Neural crest cell (in vitro differentiated cells): ENCODE measurements around the gene EWSR1. TPM values are rescaled to one million over a fixed set of nuclear protein-coding genes. Genes with fewer than 3 reads are reported as not detected.
A peak's percentile ranks its signal among the peaks of the same experiment; 100 is the strongest.

Experiments used
- DNase-seq: peaks from one replicate; pipeline ENCODE4 v3.0.0; 2021; ENCODE audit warnings: low read depth, mixed read lengths, low spot score
- H3K27ac Mint-ChIP-seq: one replicate; pipeline ENCODE4 v1.8.0; 2021; ENCODE audit warnings: mild to moderate bottlenecking, mixed read lengths; ENCODE audit not compliant: unreplicated experiment
- H3K27me3 Mint-ChIP-seq: 2 replicates; pipeline ENCODE4 v1.8.0; 2021; ENCODE audit warnings: low read depth, mild to moderate bottlenecking, mixed read lengths
- H3K36me3 Mint-ChIP-seq: 2 replicates; pipeline ENCODE4 v1.8.0; 2021; ENCODE audit warnings: low read depth, mild to moderate bottlenecking, mixed read lengths
- H3K4me1 Mint-ChIP-seq: 2 replicates; pipeline ENCODE4 v1.8.0; 2021; ENCODE audit warnings: mixed read lengths
- H3K4me3 Mint-ChIP-seq: one replicate; pipeline ENCODE4 v1.8.0; 2021; ENCODE audit warnings: mild to moderate bottlenecking, mixed read lengths
- H3K9me3 Mint-ChIP-seq: 2 replicates; pipeline ENCODE4 v1.8.0; 2021; ENCODE audit warnings: mixed read lengths
- total RNA-seq: library from RNA; stranded (reverse); gene quantifications from 2 replicates; pipeline ENCODE4 v1.2.1, GENCODE V29; 2021
- TF ChIP-seq, protein P1 (sequence below): fragments of 200-600 bp; sonication (generic); conservative IDR thresholded peaks from 2 replicates; pipeline ENCODE4 v1.5.0; 2021; ENCODE audit warnings: antibody characterized with exemption, mild to moderate bottlenecking

EWSR1 gene
- total RNA-seq, 1 donor from 2014 or later: 483 TPM

DNA sequence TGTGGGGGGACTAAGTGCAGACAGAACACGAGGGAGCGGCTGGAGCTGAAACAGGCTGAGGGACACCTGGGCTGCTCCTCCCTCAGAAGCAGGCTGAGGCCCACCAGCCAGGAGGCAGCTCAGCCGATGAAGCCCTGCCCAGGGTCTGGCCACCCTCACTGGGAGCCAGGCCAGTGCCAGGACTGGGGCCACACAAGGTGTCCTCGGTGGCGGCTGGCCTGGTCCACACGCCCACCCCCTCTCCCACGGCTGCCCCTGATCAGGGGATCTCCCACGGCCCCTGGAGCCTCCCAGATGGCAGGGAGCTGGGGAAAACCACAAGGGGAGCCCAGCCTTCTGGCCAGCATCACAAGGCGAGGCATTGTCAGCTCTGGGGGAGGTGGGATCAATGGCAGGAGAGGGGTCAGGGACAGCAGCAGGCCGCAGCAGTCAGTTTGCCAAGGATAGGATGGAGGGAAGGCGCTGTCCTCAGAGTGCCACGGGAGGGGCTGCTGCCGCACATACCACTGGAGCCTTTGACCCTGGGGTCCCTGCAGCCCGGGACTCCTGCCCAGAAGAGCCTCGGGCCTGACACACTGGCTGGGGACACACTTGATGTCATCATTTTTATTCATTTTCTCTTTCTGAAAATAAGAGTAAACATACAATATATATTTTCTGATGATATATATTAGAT, 59.2 kb downstream of the EWSR1 start:
- Mint-ChIP-seq H3K36me3 (no peaks in the 10 kb centered on the region), H3K27ac (peak overlapping the region; percentile 19)
- DNase-seq: no peak

DNA sequence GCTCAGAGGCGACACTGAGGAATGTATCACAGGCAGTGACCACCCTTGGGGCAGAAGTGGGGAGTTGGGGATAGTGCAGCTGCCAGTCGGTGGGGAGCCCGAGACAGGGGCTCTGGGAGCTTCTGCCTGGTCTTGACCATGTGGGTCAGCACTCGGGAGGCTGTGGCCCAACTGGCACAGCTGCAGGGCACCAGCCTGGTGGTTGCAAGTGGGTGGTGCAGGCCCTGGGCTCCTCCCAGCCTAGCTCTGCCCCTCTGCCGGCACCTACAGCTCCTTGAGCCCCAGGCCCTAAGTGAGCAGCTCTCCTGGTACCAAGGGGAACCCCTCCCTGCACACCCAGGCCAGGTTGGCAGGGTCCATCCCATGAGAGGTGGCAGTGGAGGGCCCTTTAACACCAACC, 60.0 kb downstream of the EWSR1 start:
- Mint-ChIP-seq H3K27me3 (no peaks in the 10 kb centered on the region), H3K4me3 (peak overlapping the region; percentile 34), H3K27ac (no peak overlapping the region), H3K36me3 (no peaks in the 10 kb centered on the region), H3K4me1 (peaks cover 28% of the 10 kb centered on the region), H3K9me3 (no peaks in the 10 kb centered on the region)
- TF ChIP-seq, protein P1, sequence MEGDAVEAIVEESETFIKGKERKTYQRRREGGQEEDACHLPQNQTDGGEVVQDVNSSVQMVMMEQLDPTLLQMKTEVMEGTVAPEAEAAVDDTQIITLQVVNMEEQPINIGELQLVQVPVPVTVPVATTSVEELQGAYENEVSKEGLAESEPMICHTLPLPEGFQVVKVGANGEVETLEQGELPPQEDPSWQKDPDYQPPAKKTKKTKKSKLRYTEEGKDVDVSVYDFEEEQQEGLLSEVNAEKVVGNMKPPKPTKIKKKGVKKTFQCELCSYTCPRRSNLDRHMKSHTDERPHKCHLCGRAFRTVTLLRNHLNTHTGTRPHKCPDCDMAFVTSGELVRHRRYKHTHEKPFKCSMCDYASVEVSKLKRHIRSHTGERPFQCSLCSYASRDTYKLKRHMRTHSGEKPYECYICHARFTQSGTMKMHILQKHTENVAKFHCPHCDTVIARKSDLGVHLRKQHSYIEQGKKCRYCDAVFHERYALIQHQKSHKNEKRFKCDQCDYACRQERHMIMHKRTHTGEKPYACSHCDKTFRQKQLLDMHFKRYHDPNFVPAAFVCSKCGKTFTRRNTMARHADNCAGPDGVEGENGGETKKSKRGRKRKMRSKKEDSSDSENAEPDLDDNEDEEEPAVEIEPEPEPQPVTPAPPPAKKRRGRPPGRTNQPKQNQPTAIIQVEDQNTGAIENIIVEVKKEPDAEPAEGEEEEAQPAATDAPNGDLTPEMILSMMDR: no peak
- DNase-seq: no peak

More for the DNA sequence above, 59.2 kb downstream of the EWSR1 start:
- no peaks in the 10 kb centered on the region for H3K9me3 Mint-ChIP-seq
- no peaks in the 10 kb centered on the region for H3K27me3 Mint-ChIP-seq
- peak overlapping the region; percentile 34 for H3K4me3 Mint-ChIP-seq
- peaks cover 24% of the 10 kb centered on the region for H3K4me1 Mint-ChIP-seq
- TF ChIP-seq, protein P1: no peak

GRCh38 chr22:29328566-29329500, 60.8 kb downstream of the EWSR1 start:
- peaks cover 28% of the 10 kb centered on the region for H3K4me1 Mint-ChIP-seq
- no peak for DNase-seq
- H3K27ac Mint-ChIP-seq: no peak overlapping the region
- TF ChIP-seq, protein P1: no peak
- no peaks in the 10 kb centered on the region for H3K36me3 Mint-ChIP-seq
- H3K4me3 Mint-ChIP-seq: no peak overlapping the region
- no peaks in the 10 kb centered on the region for H3K9me3 Mint-ChIP-seq
- H3K27me3 Mint-ChIP-seq: no peaks in the 10 kb centered on the region

DNA sequence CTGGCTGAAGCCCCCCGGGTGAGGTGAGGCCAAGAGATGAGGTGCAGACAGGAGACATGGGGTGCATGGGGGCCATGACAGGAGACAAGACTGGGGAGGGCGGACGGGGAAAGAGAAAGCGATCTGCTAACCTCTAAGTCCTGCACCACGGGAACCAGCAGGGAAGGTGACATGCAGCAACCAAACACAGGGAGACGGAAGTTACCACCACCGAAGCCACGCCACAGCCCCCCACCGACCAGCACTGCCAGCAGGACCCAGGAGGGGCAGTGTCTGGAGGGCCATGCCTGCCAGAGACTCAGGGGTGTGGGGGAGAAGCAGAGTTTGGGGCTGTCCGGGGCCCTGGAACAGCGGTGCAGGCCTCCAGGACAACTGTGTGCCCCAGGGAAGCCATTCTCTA, 61.5 kb downstream of the EWSR1 start:
- DNase-seq: no peak
- Mint-ChIP-seq H3K27me3 (no peaks in the 10 kb centered on the region), H3K4me3 (no peak overlapping the region), H3K9me3 (no peaks in the 10 kb centered on the region), H3K36me3 (no peaks in the 10 kb centered on the region), H3K27ac (peak overlapping the region; percentile 43), H3K4me1 (peaks cover 28% of the 10 kb centered on the region)
- TF ChIP-seq, protein P1: no peak

DNA sequence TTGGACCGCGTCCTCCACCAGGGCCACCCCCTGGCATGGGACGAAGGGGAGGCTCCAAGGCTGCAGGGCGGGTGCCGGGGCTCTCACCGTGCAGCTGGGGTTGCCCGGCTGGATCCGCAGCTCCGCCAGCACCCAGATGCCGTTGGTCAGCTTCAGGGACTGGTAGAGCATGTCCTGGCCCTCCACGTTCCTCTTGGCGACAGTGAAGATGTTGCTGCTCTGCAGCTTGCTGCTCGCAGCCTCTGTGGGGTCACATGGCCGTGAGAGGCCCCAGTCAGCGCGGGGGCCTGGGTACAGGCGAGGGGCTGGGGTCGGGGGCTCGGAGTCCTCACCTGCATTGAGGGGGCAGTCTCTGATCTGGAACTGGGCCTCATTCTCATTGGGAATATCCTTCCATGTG, 62.2 kb downstream of the EWSR1 start:
- no peak overlapping the region for H3K4me3 Mint-ChIP-seq
- H3K4me1 Mint-ChIP-seq: peaks cover 27% of the 10 kb centered on the region
- H3K9me3 Mint-ChIP-seq: no peaks in the 10 kb centered on the region
- no peaks in the 10 kb centered on the region for H3K36me3 Mint-ChIP-seq
- H3K27ac Mint-ChIP-seq: peak overlapping the region; percentile 84
- no peaks in the 10 kb centered on the region for H3K27me3 Mint-ChIP-seq
- no peak for DNase-seq
- TF ChIP-seq, protein P1: no peak
